Activated T-helper 2 cell treated with anti-CD3 and anti-CD28 coated beads, Interferon-gamma antibody, Interleukin-2, Interleukin-4, amounts not matched to agents 10 μg/mL and 5 μg/mL and 100 μg/mL, durations not matched to agents 14 hours and 24 hours and 36 hours (primary cell): ENCODE measurements around the gene YJU2. TPM values are rescaled to one million over a fixed set of nuclear protein-coding genes. Genes with fewer than 3 reads are reported as not detected.
"Not testable (repeated sequence)": the region's sequence is repeated elsewhere in the genome, so short reads cannot be mapped to it uniquely, and the experiment has no call there.

ENCODE experiments used
- DNase-seq: peaks from one replicate; pipeline ENCODE4 v3.0.0; 2021; ENCODE audit warnings: low spot score
- H3K27ac Mint-ChIP-seq: one replicate; pipeline ENCODE4 v1.8.0; 2021; ENCODE audit warnings: mixed read lengths
- H3K27me3 Mint-ChIP-seq: one replicate; pipeline ENCODE4 v1.8.0; 2021; ENCODE audit warnings: low read depth, mixed read lengths
- H3K36me3 Mint-ChIP-seq: one replicate; pipeline ENCODE4 v1.8.0; 2021; ENCODE audit warnings: low read depth, mixed read lengths
- H3K4me1 Mint-ChIP-seq: one replicate; pipeline ENCODE4 v1.8.0; 2021; ENCODE audit warnings: low read depth, mixed read lengths
- H3K4me3 Mint-ChIP-seq: one replicate; pipeline ENCODE4 v1.8.0; 2021; ENCODE audit warnings: low read depth, mild to moderate bottlenecking, moderate library complexity, mixed read lengths
- H3K9me3 Mint-ChIP-seq: one replicate; pipeline ENCODE4 v1.8.0; 2021; ENCODE audit warnings: mixed read lengths
- intact Hi-C: fragments of 100-400 bp; cut with micrococcal nuclease; formaldehyde crosslinking; loops from one replicate; pipeline ENCODE4 v1.15.1; 2023
- total RNA-seq: library from RNA; stranded (reverse); gene quantifications from 2 replicates; pipeline ENCODE4 v1.2.3, GENCODE V29; 2022

YJU2 gene
- total RNA-seq, 1 donor from 2014 or later: 29.7 TPM

- intact Hi-C loops: loop anchor here (5.0 kb wide), 1 partner anchor 136 kb away; the partner anchor contains the start of genes CHAF1A and SH3GL1
- H3K4me1 Mint-ChIP-seq: peaks cover 3% of the 10 kb centered on the region
- no peaks in the 10 kb centered on the region for H3K27me3 Mint-ChIP-seq
- DNase-seq: no peak
- H3K4me3 Mint-ChIP-seq: no peak overlapping the region
- peaks cover 41% of the 10 kb centered on the region for H3K36me3 Mint-ChIP-seq
- no peak overlapping the region for H3K27ac Mint-ChIP-seq
- no peaks in the 10 kb centered on the region for H3K9me3 Mint-ChIP-seq
Observed at GRCh38 chr19:4266253-4267000, 19.5 kb downstream of the YJU2 start.

GRCh38 chr19:4267101-4267900 is 20.4 kb downstream of the YJU2 start:
- peak overlapping the region; percentile 10 for H3K27ac Mint-ChIP-seq
- H3K4me1 Mint-ChIP-seq: peaks cover 3% of the 10 kb centered on the region
- H3K36me3 Mint-ChIP-seq: peaks cover 42% of the 10 kb centered on the region
- DNase-seq: peak; percentile 49
- no peaks in the 10 kb centered on the region for H3K9me3 Mint-ChIP-seq
- intact Hi-C loops: loop anchor here (1.0 to 5.0 kb wide), 2 partner anchors 85 to 135 kb away; partner anchors contain the start of genes CHAF1A and SH3GL1
- no peaks in the 10 kb centered on the region for H3K27me3 Mint-ChIP-seq
- no peak overlapping the region for H3K4me3 Mint-ChIP-seq

GRCh38 chr19:4267901-4268815 is 21.3 kb downstream of the YJU2 start:
- intact Hi-C loops: loop anchor here (1.0 to 5.0 kb wide), 2 partner anchors 84 to 134 kb away; partner anchors contain the start of genes CHAF1A and SH3GL1
- Mint-ChIP-seq H3K4me1 (peaks cover 3% of the 10 kb centered on the region), H3K9me3 (no peaks in the 10 kb centered on the region), H3K27me3 (no peaks in the 10 kb centered on the region), H3K27ac (no peak overlapping the region), H3K4me3 (no peak overlapping the region), H3K36me3 (peaks cover 41% of the 10 kb centered on the region)
- DNase-seq: no peak

GRCh38 chr19:4268816-4269430 is 22.0 kb downstream of the YJU2 start:
- Mint-ChIP-seq H3K36me3 (peaks cover 39% of the 10 kb centered on the region), H3K4me3 (no peak overlapping the region), H3K27ac (no peak overlapping the region), H3K27me3 (no peaks in the 10 kb centered on the region), H3K4me1 (peaks cover 3% of the 10 kb centered on the region), H3K9me3 (no peaks in the 10 kb centered on the region)
- no peak for DNase-seq
- intact Hi-C loops: loop anchor here (5.0 kb wide), 1 partner anchor 133 kb away; the partner anchor contains the start of genes CHAF1A and SH3GL1

- Mint-ChIP-seq H3K36me3 (peaks cover 14% of the 10 kb centered on the region), H3K9me3 (no peaks in the 10 kb centered on the region), H3K27ac (no peak overlapping the region), H3K27me3 (peaks cover 3% of the 10 kb centered on the region), H3K4me1 (no peaks in the 10 kb centered on the region), H3K4me3 (no peak overlapping the region)
- intact Hi-C loops: no loop called here
- no peak for DNase-seq
Observed at GRCh38 chr19:4272894-4273293, 26.0 kb downstream of the YJU2 start.

GRCh38 chr19:4274321-4274686 is 27.4 kb downstream of the YJU2 start:
- H3K4me1 Mint-ChIP-seq, H3K4me3 Mint-ChIP-seq, H3K9me3 Mint-ChIP-seq, intact Hi-C loops, H3K27ac Mint-ChIP-seq, H3K36me3 Mint-ChIP-seq, DNase-seq: not testable (repeated sequence)
- peaks cover 11% of the 10 kb centered on the region for H3K27me3 Mint-ChIP-seq

- Mint-ChIP-seq H3K9me3 (no peaks in the 10 kb centered on the region), H3K27ac (no peak overlapping the region), H3K27me3 (peaks cover 18% of the 10 kb centered on the region), H3K4me1 (no peaks in the 10 kb centered on the region), H3K36me3 (no peaks in the 10 kb centered on the region), H3K4me3 (no peak overlapping the region)
- intact Hi-C loops: no loop called here
- no peak for DNase-seq
Observed at GRCh38 chr19:4277191-4277696, 30.4 kb downstream of the YJU2 start.

- Mint-ChIP-seq H3K4me1 (no peaks in the 10 kb centered on the region), H3K36me3 (no peaks in the 10 kb centered on the region), H3K27ac (no peak overlapping the region), H3K4me3 (no peak overlapping the region), H3K9me3 (no peaks in the 10 kb centered on the region), H3K27me3 (peaks cover 18% of the 10 kb centered on the region)
- intact Hi-C loops: no loop called here
- DNase-seq: no peak
Observed at GRCh38 chr19:4278010-4278409, 31.1 kb downstream of the YJU2 start.

GRCh38 chr19:4278419-4279266 is 31.8 kb downstream of the YJU2 start, which contains the start of gene SHD:
Gene SHD, plus strand, starts transcription at chr19:4279266. Its CDS starts 798 bp downstream, at chr19:4280064.
- H3K4me1 Mint-ChIP-seq: no peaks in the 10 kb centered on the region
- peaks cover 18% of the 10 kb centered on the region for H3K27me3 Mint-ChIP-seq
- H3K4me3 Mint-ChIP-seq: no peak within 1 kb of the TSS
- DNase-seq: no peak
- no peaks in the 10 kb centered on the region for H3K36me3 Mint-ChIP-seq
- H3K27ac Mint-ChIP-seq: no peak within 1 kb of the TSS
- intact Hi-C loops: no loop called here
- H3K9me3 Mint-ChIP-seq: no peaks in the 10 kb centered on the region

GRCh38 chr19:4279267-4279529 is 32.3 kb downstream of the YJU2 start:
- intact Hi-C loops: no loop called here
- Mint-ChIP-seq H3K27ac (no peak overlapping the region), H3K4me1 (no peaks in the 10 kb centered on the region), H3K36me3 (no peaks in the 10 kb centered on the region), H3K9me3 (no peaks in the 10 kb centered on the region), H3K27me3 (peaks cover 18% of the 10 kb centered on the region), H3K4me3 (no peak overlapping the region)
- DNase-seq: no peak

GRCh38 chr19:4279530-4280422 is 32.9 kb downstream of the YJU2 start:
- intact Hi-C loops: no loop called here
- no peaks in the 10 kb centered on the region for H3K36me3 Mint-ChIP-seq
- H3K4me1 Mint-ChIP-seq: no peaks in the 10 kb centered on the region
- no peak overlapping the region for H3K4me3 Mint-ChIP-seq
- peaks cover 18% of the 10 kb centered on the region for H3K27me3 Mint-ChIP-seq
- no peak overlapping the region for H3K27ac Mint-ChIP-seq
- no peaks in the 10 kb centered on the region for H3K9me3 Mint-ChIP-seq
- DNase-seq: no peak
